ENCODE measurements around the gene SNX2. TPM values are rescaled to one million over a fixed set of nuclear protein-coding genes. Genes with fewer than 3 reads are reported as not detected.

Gene SNX2
- total and polyA plus RNA-seq, 9 of the 15 experiments (the other 6 are each of a cell fraction or from before 2014, with no cell fraction given), result 35.2 to 86.0 (median 58.1) TPM

- intact Hi-C loops (cut with micrococcal nuclease), result loop anchor here (2.0 kb wide), 1 partner anchor 38 kb away; no protein-coding TSS in a partner anchor
- in situ Hi-C loops (cut with MboI), result no loop called here
- Histone ChIP-seq H3K9me1 (ENCODE audit: control insufficient read depth, insufficient read depth, low read length) (no peaks in the 10 kb centered on the region), H3K27me3 (ENCODE audit: control insufficient read depth in 2 of 2, insufficient read depth in 2 of 2, low read length in 2 of 2) (no peaks in the 10 kb centered on the region), H3K4me3 (peak overlapping the region; percentile 61), H3K9ac (ENCODE audit: insufficient read depth in 1 of 2, low read depth in 2 of 2, low read length in 2 of 2) (peak overlapping the region; percentile 79 to 92; a peak in 3 of 4 replicates), H3K27ac (ENCODE audit: extremely low read depth, low read depth, low read length) (peak overlapping the region; percentile 68), H3K9me3 (replicated peaks; ENCODE audit: control insufficient read depth, insufficient read depth, low read depth, low read length) (no peaks in the 10 kb centered on the region), H3K4me1 (replicated peaks in 1 of 2; ENCODE audit: control insufficient read depth in 2 of 2, insufficient read depth in 2 of 2, low read length in 2 of 2) (peaks cover 11 to 21% of the 10 kb centered on the region in 2 experiments; a peak in 4 of 5 replicates), H4K20me1 (replicated peaks; ENCODE audit: control insufficient read depth, insufficient read depth, low read length) (no peaks in the 10 kb centered on the region), H3K36me3 (ENCODE audit: control insufficient read depth, insufficient read depth, low read length) (no peaks in the 10 kb centered on the region), H3K4me2 (ENCODE audit: insufficient read depth, low read length) (peak overlapping the region; percentile 83), H2AFZ (ENCODE audit: low read depth, low read length) (peak overlapping the region; percentile 93), H3K79me2 (ENCODE audit: control insufficient read depth, insufficient read depth, low read length) (no peaks in the 10 kb centered on the region)
- TSS peak; percentile 80 for BruUV-seq (replicated peaks)
- DNase-seq (ENCODE audit: extremely low read depth in 1 of 4, low spot score in 3 of 4), result peak; percentile 13 to 58 (median 18)
- ChIA-PET POLR2A (interaction anchor here (1.2 to 1.4 kb wide), 2 partner anchors 11 to 24 kb away, joined by 4 read pairs; no protein-coding TSS in a partner anchor), CTCF (ENCODE audit: low intra/inter-chr PET ratio) (no interaction called here)
- TF ChIP-seq MBD1 (CRISPR knock-in tag; IDR thresholded peaks at IDR 0.05) (0 out of 2 replicates have a peak, but pooled peaks have one; percentile 12), HMBOX1 (IDR thresholded peaks at IDR 0.05) (peak; percentile 79), TAF15 (IDR thresholded peaks at IDR 0.05; ENCODE audit: low read depth, low read length) (no peak), ZNF785 (CRISPR knock-in tag; IDR thresholded peaks at IDR 0.05) (no peak), GTF2E2 (tag; IDR thresholded peaks at IDR 0.05) (peak; percentile 43; the same call in 1 of the 2 replicates), RBBP5 (IDR thresholded peaks at IDR 0.05; ENCODE audit: borderline replicate concordance, insufficient read depth, low read length, poor library complexity, severe bottlenecking) (peak; percentile 9)
- TF ChIP-seq, protein P1, sequence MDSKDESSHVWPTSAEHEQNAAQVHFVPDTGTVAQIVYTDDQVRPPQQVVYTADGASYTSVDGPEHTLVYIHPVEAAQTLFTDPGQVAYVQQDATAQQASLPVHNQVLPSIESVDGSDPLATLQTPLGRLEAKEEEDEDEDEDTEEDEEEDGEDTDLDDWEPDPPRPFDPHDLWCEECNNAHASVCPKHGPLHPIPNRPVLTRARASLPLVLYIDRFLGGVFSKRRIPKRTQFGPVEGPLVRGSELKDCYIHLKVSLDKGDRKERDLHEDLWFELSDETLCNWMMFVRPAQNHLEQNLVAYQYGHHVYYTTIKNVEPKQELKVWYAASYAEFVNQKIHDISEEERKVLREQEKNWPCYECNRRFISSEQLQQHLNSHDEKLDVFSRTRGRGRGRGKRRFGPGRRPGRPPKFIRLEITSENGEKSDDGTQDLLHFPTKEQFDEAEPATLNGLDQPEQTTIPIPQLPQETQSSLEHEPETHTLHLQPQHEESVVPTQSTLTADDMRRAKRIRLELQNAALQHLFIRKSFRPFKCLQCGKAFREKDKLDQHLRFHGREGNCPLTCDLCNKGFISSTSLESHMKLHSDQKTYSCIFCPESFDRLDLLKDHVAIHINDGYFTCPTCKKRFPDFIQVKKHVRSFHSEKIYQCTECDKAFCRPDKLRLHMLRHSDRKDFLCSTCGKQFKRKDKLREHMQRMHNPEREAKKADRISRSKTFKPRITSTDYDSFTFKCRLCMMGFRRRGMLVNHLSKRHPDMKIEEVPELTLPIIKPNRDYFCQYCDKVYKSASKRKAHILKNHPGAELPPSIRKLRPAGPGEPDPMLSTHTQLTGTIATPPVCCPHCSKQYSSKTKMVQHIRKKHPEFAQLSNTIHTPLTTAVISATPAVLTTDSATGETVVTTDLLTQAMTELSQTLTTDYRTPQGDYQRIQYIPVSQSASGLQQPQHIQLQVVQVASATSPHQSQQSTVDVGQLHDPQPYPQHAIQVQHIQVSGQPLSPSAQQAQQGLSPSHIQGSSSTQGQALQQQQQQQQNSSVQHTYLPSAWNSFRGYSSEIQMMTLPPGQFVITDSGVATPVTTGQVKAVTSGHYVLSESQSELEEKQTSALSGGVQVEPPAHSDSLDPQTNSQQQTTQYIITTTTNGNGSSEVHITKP (IDR thresholded peaks at IDR 0.05; ENCODE audit: partially characterized antibody), result peak; percentile 22
- 32% methylated on average over 22 of the region's 22 CpGs for WGBS (ENCODE audit: insufficient coverage, low coverage, missing lambda C conversion rate)
- ATAC-seq, result peak; percentile 7
- no peak for FAIRE-seq
Measured at GRCh38 chr5:122844136-122844909, 69.4 kb downstream of the SNX2 start.

All from K562 (cell line).